Bronchial epithelial cell (primary cell): Measurements from ENCODE around the gene PDS5A. TPM values are rescaled to one million over a fixed set of nuclear protein-coding genes. Genes with fewer than 3 reads are reported as not detected.
"Not testable (repeated sequence)": the region's sequence is repeated elsewhere in the genome, so short reads cannot be mapped to it uniquely, and the experiment has no call there.

ENCODE experiments used
- DNase-seq: peaks from one replicate; pipeline ENCODE4 v3.0.0-alpha.2; 2010; ENCODE audit warnings: low read depth
- FAIRE-seq: peaks from 2 replicates; lab custom pipeline; 2011; peaks lifted over from hg19 to GRCh38; lab: Jason Lieb, UNC
- H3K27me3 ChIP-seq: 2 replicates; pipeline ENCODE4 v1.5.1; 2011; ENCODE audit warnings: low read length; ENCODE audit not compliant: control insufficient read depth, insufficient read depth
- H3K36me3 ChIP-seq: 2 replicates; pipeline ENCODE4 v1.5.1; 2011; ENCODE audit warnings: low read length; ENCODE audit not compliant: control insufficient read depth, insufficient read depth
- H3K4me3 ChIP-seq: 2 replicates; pipeline ENCODE4 v1.5.1; 2011; ENCODE audit warnings: mild to moderate bottlenecking, low read depth, low read length, control low read depth
- total RNA-seq: library from RNA; depleted of rRNA; stranded (reverse); fragments of >200 nt; gene quantifications from 2 replicates; pipeline ENCODE4 v1.2.1, GENCODE V29; 2014
- TF ChIP-seq, protein P1 (sequence below): IDR thresholded peaks from 2 replicates; pipeline ENCODE4 v1.5.1; 2011; ENCODE audit warnings: mild to moderate bottlenecking, moderate library complexity, low read length, control low read depth, inconsistent platforms; ENCODE audit not compliant: insufficient read depth, severe bottlenecking

The PDS5A gene
- total RNA-seq, 1 donor from 2014 or later = 51.9 TPM

DNA sequence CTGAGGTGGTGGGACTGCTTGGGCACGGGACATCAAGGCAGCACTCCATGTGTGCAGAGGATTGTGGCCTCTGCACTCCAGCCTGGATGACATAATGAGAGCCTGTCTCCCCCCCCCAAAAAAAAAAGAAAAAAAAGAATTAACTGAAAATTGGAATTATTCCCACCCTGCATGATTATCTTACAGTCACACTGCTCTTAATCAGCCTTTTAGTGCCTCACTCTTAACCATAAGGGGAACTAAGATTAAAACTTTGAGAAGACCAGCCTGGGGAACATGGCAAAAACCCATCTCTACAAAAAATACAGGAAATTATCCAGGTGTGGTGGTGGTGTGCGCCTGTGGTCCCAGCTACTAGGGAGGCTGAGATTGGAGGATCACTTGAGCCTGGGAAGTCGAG is 185.2 kb downstream of the PDS5A start:
- TF ChIP-seq, protein P1, sequence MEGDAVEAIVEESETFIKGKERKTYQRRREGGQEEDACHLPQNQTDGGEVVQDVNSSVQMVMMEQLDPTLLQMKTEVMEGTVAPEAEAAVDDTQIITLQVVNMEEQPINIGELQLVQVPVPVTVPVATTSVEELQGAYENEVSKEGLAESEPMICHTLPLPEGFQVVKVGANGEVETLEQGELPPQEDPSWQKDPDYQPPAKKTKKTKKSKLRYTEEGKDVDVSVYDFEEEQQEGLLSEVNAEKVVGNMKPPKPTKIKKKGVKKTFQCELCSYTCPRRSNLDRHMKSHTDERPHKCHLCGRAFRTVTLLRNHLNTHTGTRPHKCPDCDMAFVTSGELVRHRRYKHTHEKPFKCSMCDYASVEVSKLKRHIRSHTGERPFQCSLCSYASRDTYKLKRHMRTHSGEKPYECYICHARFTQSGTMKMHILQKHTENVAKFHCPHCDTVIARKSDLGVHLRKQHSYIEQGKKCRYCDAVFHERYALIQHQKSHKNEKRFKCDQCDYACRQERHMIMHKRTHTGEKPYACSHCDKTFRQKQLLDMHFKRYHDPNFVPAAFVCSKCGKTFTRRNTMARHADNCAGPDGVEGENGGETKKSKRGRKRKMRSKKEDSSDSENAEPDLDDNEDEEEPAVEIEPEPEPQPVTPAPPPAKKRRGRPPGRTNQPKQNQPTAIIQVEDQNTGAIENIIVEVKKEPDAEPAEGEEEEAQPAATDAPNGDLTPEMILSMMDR = no peak
- Histone ChIP-seq H3K27me3 (no peaks in the 10 kb centered on the region), H3K4me3 (no peak overlapping the region), H3K36me3 (no peaks in the 10 kb centered on the region)
- FAIRE-seq = no peak
- DNase-seq = no peak

DNA sequence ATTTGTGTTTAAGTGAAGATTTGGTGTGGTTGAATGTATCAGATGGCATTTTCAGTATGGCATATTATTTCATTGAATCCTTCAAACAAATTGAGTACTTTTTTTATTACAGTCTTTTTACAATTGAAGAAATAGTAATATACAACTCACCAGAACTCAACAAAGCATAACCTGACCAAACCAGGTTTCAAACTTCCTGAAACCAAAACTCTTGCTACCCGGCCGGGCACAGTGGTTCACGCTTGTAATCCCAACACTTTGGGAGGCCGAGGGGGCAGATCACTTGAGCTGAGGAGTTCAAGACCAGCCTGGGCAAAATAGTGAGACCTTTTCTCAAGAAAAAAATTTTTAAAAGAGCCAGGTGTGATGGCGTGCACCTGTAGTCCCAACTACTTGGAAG is 185.6 kb downstream of the PDS5A start:
- Histone ChIP-seq H3K36me3 (no peaks in the 10 kb centered on the region), H3K4me3 (no peak overlapping the region), H3K27me3 (no peaks in the 10 kb centered on the region)
- DNase-seq (no peak), FAIRE-seq (no peak)
- TF ChIP-seq, protein P1 = no peak

DNA sequence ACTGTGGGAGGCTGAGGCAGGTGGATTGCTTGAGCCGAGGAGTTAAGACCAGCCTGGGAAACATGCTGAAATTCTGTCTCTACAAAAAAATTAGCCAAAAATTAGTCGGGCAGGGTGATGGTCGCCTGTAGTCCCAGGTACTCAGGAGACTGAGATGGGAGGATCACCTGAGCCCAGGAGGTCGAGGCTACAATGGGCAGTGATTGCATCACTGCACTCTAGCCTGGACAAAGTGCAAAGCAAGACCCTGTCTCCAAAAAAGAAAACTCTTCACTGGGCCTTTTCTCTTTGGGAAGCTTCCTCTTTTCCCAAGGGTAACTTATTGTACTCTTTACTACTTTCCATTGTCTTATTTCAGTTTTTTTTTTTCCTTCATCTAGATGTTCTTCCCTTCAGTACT is 190.9 kb downstream of the PDS5A start:
- Histone ChIP-seq H3K36me3 (no peaks in the 10 kb centered on the region), H3K27me3 (no peaks in the 10 kb centered on the region), H3K4me3 (no peak overlapping the region)
- no peak for FAIRE-seq
- TF ChIP-seq, protein P1 = no peak
- DNase-seq = no peak

DNA sequence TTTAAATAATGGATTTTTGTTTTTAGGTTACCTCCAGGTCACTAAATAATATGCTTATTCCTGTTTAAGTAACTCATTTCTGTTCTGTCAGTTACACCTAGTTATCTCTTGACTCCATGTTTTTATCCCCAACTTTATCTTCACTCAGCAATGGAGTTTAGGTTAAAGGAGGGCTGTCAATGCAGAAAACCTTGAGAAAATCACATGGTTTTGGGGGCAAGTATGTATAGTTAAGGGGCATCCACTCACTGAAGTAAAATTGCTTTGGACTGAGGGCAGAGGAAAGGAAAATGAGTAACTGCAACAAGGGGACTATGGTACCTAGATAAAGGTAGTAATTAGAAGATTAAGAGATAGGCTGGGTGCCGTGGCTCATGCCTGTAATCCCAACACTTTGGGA is 192.6 kb downstream of the PDS5A start:
- TF ChIP-seq, protein P1 = no peak
- no peak overlapping the region for H3K4me3 ChIP-seq
- FAIRE-seq = no peak
- no peak for DNase-seq
- H3K27me3 ChIP-seq = no peaks in the 10 kb centered on the region
- H3K36me3 ChIP-seq = no peaks in the 10 kb centered on the region

DNA sequence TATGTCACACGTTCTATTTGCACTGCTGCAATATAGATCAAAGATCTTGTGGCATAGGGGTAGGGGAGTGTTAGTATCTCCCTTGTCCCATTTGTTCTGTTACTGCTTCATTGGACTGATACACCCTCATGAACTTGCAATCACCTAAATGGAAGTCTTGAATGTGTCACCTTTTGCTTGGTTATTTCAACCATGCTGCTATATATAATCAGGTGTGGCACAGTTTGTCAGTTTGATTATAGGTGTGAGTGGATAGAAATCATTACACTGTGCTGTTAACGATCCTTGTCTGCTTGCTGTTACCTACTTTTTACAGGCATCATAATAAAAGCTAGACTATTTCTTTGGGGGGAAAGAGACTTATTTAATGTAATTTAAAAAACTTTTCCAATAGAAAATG is 195.7 kb downstream of the PDS5A start:
- FAIRE-seq, H3K27me3 ChIP-seq, DNase-seq, H3K4me3 ChIP-seq, H3K36me3 ChIP-seq: not testable (repeated sequence)

Other genes with a start within 250 kb of the PDS5A start
- gene N4BP2, start 78.9 kb upstream of the PDS5A start, total RNA-seq = 6.0 and 9.0 TPM in 2 replicates
- 0.13 and 0.53 TPM in 2 replicates for gene RHOH, start 219.1 kb upstream of the PDS5A start, total RNA-seq